NCI-H2196 treated with DMSO at 0.1 percent for 48 hours (cell line): ENCODE measurements around the gene BAG2.

Experiments used
- DNase-seq: peaks from one replicate; lab custom pipeline; 2025; ENCODE audit not compliant: unreplicated experiment; lab: John Stamatoyannopoulos, UW

The BAG2 gene

GRCh38 chr6:57173886-57174510, 1.9 kb downstream of the BAG2 start:
- no peak for DNase-seq

DNA sequence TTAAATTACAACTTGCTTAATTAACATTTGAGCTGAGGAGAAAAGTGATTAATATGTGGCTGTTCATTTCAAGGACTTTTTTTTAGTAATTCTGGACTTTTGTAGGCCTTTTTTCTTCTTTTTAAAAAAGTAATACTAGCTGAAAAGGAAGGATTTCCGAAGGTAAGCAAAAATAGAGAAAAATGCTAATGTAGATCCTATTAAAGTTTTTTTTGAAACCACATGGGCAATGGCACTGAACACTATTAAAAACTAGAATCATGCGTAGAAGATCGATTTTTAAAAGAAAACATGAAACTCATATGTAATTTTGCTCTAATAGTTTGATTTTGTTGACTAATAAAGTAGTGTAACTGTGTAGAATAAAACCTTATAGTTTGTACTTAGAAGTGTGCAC, 2.4 kb downstream of the BAG2 start:
- no peak for DNase-seq

- no peak for DNase-seq
Measured at GRCh38 chr6:57177545-57178265, 5.6 kb downstream of the BAG2 start.

DNA sequence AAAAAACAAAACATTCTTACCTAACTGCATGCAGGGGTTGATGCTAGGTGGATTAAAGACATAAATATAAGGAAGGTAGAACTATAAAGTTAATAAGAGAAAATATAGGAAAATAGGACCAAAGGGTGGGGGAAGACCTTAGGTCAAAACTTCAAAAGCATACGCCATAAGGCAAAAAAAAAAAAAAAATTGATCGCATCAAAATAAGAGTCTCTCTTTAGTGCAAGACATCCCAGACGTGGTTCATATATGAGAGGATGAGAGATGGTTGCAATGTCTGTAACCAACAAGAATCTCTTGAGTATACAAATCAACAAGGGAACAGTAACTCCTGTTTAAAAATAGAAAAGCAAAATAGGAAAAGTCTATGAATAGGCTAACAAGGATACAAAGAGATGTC, 8.5 kb downstream of the BAG2 start:
- no peak for DNase-seq

DNA sequence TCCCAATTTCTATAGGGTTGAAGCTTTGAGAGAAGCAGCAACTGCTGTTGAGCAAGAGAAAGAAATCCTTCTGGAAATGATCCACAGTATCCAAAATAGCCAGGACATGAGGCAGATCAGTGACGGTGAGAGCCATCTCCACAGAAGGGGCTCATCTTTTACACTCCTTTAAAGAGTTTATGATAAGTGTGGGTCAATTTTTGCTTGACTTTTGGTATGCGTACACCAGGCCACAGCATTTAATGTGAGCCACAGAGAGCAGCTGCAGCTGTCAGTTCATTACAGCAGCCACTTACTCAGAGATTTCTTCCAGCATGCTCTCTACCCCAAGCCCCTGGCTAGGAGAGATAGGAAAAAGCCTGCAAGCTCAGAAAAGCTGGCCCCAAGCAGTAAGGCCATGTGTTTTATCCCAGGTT, 9.9 kb downstream of the BAG2 start:
- no peak for DNase-seq

GRCh38 chr6:57183336-57183735, 11.2 kb downstream of the BAG2 start:
- no peak for DNase-seq

GRCh38 chr6:57190140-57190539, 18.0 kb downstream of the BAG2 start:
- DNase-seq, result no peak

- DNase-seq, result no peak
Measured at GRCh38 chr6:57193177-57193576, 21.1 kb downstream of the BAG2 start.

GRCh38 chr6:57195457-57195856, 23.3 kb downstream of the BAG2 start:
- DNase-seq, result no peak

DNA sequence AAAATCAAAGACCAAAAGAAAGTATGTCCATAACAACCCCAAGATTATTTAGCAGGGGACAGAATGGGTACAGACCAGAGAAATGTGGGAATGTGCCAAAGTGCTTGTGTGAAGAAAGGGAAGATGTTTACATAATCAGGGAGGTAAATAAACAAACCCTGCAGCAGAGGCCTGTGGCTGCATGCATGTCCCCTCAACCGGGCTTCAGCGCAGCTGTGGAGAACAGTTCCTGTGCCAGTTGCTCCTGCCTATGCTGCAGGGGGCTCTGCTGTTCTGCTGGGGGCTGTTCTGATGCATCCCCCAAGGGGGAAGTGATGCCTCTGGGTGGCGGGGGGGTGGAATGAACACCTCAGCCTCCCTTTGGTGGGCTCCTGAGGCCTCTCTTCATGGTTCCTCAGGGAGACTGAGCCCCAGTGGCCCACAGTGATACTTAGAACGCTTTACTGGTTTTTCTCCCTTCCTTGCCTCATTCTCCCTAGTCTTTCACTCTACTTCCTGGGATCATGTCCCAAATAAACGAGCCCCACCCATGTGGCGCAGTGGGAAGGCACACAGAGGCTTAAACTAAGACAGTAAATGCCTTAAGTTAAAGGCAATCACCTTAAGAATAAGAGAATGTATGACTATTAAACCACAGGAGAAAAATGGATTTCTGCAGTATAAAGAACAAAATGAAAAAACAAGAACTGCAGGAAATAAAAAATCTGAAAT, 27.0 kb downstream of the BAG2 start:
- no peak for DNase-seq

DNA sequence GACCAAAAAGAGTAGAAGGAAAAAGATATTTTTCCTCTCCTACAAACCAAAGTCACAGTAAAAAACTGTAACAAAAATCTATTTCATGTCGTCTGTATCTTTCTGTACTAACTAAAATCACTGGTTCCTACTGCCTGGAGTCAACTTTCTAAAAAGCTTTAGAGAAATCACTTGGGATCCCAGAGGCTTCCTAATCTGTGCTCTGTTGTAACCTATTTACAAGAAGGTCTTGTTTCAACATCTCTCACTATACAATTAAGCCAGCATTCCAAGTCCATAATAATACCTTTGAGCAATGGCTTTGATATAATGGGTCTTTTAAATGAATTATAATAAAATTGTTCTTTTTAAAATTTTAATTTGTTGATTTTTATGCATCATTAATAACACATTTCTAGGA, 29.6 kb downstream of the BAG2 start:
- DNase-seq, result no peak

GRCh38 chr6:57205550-57206328, 33.6 kb downstream of the BAG2 start:
- no peak for DNase-seq

DNA sequence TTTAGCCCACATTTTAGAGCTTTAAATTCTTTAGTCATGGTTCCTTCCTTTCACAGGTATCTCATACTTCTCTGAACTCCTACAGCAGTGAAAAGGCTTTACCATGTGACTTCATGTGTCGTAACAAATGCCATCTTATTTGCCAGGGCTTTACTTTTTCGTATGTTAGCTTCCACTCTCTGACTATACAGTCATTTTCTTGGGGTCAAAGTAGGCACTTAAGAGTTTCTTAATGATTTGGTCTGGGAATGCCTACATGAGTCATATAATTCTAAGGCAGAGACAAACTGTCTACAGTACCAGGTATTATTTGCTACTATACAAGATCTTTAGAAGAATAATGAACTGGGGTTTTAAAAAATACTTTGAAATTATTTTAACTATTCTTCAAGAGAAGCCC, 35.0 kb downstream of the BAG2 start:
- no peak for DNase-seq

- DNase-seq, result no peak
Measured at GRCh38 chr6:57207872-57208271, 35.7 kb downstream of the BAG2 start.

GRCh38 chr6:57209030-57209429, 36.9 kb downstream of the BAG2 start:
- no peak for DNase-seq

DNA sequence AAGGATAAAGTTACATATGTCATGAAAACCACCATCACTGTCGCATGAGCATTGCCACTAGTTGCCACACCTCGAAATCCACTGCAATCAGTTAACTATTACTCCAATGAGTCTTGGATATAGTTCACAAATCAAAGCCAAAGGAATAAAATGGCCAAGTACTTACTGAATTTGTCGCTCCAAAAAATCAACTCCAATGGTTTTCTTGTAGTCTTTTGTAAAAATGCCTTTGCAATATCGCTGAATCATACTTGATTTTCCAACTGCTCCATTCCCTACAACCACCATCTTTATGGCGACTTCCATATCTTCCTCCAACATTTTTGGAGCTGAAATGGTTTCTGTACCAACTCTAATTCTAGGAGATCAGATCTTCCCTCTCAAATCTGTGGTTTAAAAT, 37.9 kb downstream of the BAG2 start:
- no peak for DNase-seq

- DNase-seq, result no peak
Measured at GRCh38 chr6:57215260-57215659, 43.1 kb downstream of the BAG2 start.

DNA sequence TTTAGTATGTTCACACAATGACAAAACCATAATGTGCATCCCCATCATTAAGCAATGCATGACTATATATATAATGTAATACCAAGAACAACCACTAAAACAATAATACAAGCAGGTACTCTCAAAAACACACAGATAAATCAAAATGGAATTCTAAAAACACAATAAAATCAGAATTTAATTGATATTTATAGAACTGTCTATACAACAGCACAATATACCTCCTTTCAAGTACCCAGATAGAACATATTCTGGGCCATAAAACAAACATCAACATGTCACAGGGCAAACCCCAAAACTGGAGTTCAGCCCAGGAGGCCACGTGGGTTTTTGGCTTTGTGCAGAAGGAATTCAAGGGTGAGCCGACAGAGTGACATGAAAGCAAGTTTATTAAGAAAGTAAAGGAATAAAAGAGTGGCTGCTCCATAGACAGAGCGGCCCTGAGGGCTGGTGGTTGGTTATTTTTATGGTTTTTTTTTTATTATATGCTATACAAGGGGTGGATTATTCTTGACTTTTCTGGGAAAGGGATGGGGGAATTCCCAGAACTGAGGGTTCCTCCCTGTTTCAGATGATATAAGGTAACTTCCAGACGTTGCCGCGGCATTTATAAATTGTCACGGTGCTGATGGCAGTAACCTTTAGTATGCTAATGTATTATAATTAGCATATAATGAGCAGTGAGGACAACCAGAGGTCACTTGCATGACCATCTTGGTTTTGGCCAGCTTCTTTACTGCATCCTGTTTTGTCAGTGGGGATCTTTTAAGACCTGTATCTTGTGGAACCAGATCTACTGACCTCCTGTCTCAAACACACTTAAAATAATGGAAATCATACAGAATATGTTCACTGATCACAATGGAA, 44.3 kb downstream of the BAG2 start:
- no peak for DNase-seq

DNA sequence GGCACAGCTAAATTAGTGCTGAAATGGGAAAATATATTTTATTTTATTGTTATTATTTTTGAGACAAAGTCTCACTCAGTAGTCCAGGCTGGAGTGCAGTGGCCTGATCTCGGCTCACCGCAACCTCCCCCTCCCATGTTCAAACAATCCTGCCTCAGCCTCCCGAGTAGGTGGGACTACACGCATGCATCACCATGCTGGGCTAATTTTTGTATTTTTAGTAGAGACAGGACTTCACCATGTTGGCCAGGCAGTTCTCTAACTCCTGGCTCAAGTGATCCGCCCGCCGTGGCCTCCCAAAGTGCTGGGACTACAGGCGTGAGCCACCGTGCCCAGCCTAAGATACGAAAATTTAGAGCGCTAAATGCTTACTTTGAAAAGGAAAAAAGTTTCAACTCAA, 45.1 kb downstream of the BAG2 start:
- DNase-seq, result no peak

DNA sequence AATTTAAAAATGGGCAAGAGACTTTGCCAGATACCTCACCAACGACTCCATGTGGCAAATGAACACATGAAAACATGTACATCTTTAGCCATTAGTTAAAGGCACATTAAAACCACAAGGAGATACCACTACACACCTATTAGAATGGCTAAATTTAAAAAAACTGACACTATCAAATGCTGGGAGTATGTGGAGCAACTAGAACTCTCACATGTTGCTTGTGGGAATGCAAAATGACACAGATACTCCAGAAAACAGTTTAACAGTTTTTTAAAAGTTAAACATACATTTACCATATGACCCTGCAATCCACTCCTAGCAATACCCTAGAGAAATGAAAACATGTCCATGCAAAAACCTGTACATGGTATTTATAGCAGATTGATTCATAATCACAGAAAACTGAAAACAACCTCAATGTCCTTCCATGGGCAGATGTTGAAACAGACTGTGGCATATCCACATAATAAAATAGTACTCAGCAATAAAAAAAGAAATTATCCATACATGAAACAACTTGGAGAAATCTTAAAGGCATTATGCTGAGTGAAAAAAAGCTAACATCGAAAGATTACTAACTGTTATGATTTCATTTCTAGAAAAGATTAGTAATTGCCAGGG, 48.1 kb downstream of the BAG2 start:
- no peak for DNase-seq
